Panc1 (cell line): ENCODE results near the gene SPHK2. TPM values are rescaled to one million over a fixed set of nuclear protein-coding genes. Genes with fewer than 3 reads are reported as not detected.

Experiments used
- ATAC-seq: fragments of 200-7000 bp; cut with Tn5 transposase; 2 replicates; pipeline ENCODE4 v1.9.1; 2020; ENCODE audit warnings: mild to moderate bottlenecking, moderate library complexity
- BruUV-seq: library from RNA; stranded (reverse); fragments of 400-500 nt; replicated peaks from 2 replicates; lab custom pipeline; 2021; lab: Mats Ljungman, UMichigan
- CTCF ChIA-PET: fragments of 300-600 bp; sonication (Branson Sonifier 250); formaldehyde crosslinking; loops from one replicate; lab custom pipeline; 2022; ENCODE audit warnings: antibody characterized with exemption; lab: Charles Lee
- POLR2A ChIA-PET: fragments of 300-600 bp; sonication (Branson Sonifier 250); formaldehyde crosslinking; loops from one replicate; lab custom pipeline; 2022; ENCODE audit warnings: antibody characterized with exemption; lab: Charles Lee
- DNase-seq: peaks from one replicate; pipeline ENCODE4 v3.0.0-alpha.2; 2010; ENCODE audit warnings: low read depth, low spot score
- H3K27ac ChIP-seq: 2 replicates; pipeline ENCODE4 v1.5.1; 2011; ENCODE audit warnings: mild to moderate bottlenecking, low read length, inconsistent platforms
- H3K27me3 ChIP-seq: fragments of 200-500 bp; sonication (Bioruptor generic); 2 replicates; pipeline ENCODE4 v1.6.0; 2014; ENCODE audit warnings: low read length, inconsistent platforms; ENCODE audit not compliant: control insufficient read depth, insufficient read depth
- H3K36me3 ChIP-seq: fragments of 200-500 bp; sonication (Bioruptor generic); 2 replicates; pipeline ENCODE4 v1.5.1; 2014; ENCODE audit warnings: inconsistent platforms, mild to moderate bottlenecking, low read length, moderate library complexity; ENCODE audit not compliant: control insufficient read depth, insufficient read depth
- H3K4me1 ChIP-seq: 2 replicates; pipeline ENCODE4 v1.5.1; 2011; ENCODE audit warnings: inconsistent platforms, mild to moderate bottlenecking, low read length, moderate library complexity; ENCODE audit not compliant: control insufficient read depth, insufficient read depth
- H3K4me3 ChIP-seq, 2 experiments: 2 replicates each; pipeline ENCODE4 v1.5.1; 2011 to 2012; ENCODE audit warnings: low read depth in 2 of 2, low read length in 2 of 2, mild to moderate bottlenecking in 2 of 2, inconsistent platforms in 1 of 2, moderate library complexity in 1 of 2
- H3K9me3 ChIP-seq: fragments of 200-500 bp; sonication (Bioruptor generic); 2 replicates; pipeline ENCODE4 v1.5.1; 2014; ENCODE audit warnings: low read depth, mild to moderate bottlenecking, inconsistent platforms, low read length, moderate library complexity; ENCODE audit not compliant: control insufficient read depth, insufficient read depth
- POLR2AphosphoS5 ChIP-seq: IDR thresholded peaks from 2 replicates; pipeline ENCODE4 v1.6.1; 2012; ENCODE audit warnings: mild to moderate bottlenecking, low read depth, low read length, moderate library complexity
- SIN3A ChIP-seq: IDR thresholded peaks from 2 replicates; pipeline ENCODE4 v1.6.1; 2012; ENCODE audit warnings: low read depth, mild to moderate bottlenecking, low read length, moderate library complexity, borderline replicate concordance; ENCODE audit not compliant: insufficient read depth
- TCF7L2 ChIP-seq: IDR thresholded peaks from 2 replicates; pipeline ENCODE4 v1.6.1; 2011; ENCODE audit warnings: mild to moderate bottlenecking, low read depth, low read length, inconsistent platforms
- in situ Hi-C: cut with HindIII; loops from 2 replicates; pipeline ENCODE4 v1.10.0; 2016; ENCODE audit warnings: low sequenced_read_pairs, low pct_unique_long_range_greater_than_20kb
- intact Hi-C: fragments of 100-400 bp; cut with micrococcal nuclease; formaldehyde crosslinking; loops from one replicate; pipeline ENCODE4 v1.10.0; 2022; ENCODE audit not compliant: unreplicated experiment
- total RNA-seq: library from RNA; stranded (reverse); gene quantifications from one replicate; pipeline ENCODE4 v1.2.1, GENCODE V29; 2021; ENCODE audit not compliant: unreplicated experiment
- TF ChIP-seq, protein P1 (sequence below): fragments of 450-650 bp; IDR thresholded peaks from 2 replicates; pipeline ENCODE4 v1.5.1; 2017; ENCODE audit warnings: mild to moderate bottlenecking
- TF ChIP-seq, protein P2 (sequence below), 2 experiments: IDR thresholded peaks; 2 replicates each; pipeline ENCODE4 v1.6.1; 2011 to 2012; ENCODE audit warnings: low read depth in 2 of 2, control low read depth in 1 of 2, low read length in 1 of 2, mild to moderate bottlenecking in 1 of 2, moderate library complexity in 1 of 2; ENCODE audit not compliant: insufficient read depth in 1 of 2

SPHK2 gene
- total RNA-seq, 1 experiment from 2014 or later = 19.5 TPM

DNA sequence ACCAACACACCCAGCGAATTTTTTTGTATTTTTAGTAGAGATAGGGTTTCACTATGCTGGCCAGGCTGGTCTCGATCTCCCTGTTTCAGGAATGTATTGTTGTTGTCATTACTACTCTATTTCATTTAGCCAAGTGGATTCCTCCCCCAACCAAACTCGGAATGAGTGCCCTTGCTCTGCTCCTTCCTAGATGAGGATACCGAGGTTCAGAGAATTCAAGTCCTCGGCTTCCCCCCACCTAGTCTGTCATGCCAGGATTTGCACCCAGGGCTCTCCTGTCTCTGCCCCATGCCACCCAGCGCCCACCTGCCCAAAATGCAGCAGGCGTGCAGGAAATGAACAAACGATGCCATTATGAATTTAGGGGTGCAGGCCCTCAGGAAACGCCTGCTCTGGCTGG, 16.3 kb upstream of the SPHK2 start:
- Histone ChIP-seq H3K9me3 (no peaks in the 10 kb centered on the region), H3K27ac (no peak overlapping the region), H3K4me3 (no peak overlapping the region), H3K27me3 (no peaks in the 10 kb centered on the region), H3K4me1 (no peaks in the 10 kb centered on the region), H3K36me3 (no peaks in the 10 kb centered on the region)
- ATAC-seq = no peak
- BruUV-seq = no TSS peak
- CTCF ChIA-PET = no interaction called here
- POLR2A ChIA-PET = no interaction called here
- TF ChIP-seq TCF7L2 (no peak), POLR2AphosphoS5 (no peak), SIN3A (no peak)
- TF ChIP-seq, protein P1, sequence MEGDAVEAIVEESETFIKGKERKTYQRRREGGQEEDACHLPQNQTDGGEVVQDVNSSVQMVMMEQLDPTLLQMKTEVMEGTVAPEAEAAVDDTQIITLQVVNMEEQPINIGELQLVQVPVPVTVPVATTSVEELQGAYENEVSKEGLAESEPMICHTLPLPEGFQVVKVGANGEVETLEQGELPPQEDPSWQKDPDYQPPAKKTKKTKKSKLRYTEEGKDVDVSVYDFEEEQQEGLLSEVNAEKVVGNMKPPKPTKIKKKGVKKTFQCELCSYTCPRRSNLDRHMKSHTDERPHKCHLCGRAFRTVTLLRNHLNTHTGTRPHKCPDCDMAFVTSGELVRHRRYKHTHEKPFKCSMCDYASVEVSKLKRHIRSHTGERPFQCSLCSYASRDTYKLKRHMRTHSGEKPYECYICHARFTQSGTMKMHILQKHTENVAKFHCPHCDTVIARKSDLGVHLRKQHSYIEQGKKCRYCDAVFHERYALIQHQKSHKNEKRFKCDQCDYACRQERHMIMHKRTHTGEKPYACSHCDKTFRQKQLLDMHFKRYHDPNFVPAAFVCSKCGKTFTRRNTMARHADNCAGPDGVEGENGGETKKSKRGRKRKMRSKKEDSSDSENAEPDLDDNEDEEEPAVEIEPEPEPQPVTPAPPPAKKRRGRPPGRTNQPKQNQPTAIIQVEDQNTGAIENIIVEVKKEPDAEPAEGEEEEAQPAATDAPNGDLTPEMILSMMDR = no peak
- TF ChIP-seq, protein P2, sequence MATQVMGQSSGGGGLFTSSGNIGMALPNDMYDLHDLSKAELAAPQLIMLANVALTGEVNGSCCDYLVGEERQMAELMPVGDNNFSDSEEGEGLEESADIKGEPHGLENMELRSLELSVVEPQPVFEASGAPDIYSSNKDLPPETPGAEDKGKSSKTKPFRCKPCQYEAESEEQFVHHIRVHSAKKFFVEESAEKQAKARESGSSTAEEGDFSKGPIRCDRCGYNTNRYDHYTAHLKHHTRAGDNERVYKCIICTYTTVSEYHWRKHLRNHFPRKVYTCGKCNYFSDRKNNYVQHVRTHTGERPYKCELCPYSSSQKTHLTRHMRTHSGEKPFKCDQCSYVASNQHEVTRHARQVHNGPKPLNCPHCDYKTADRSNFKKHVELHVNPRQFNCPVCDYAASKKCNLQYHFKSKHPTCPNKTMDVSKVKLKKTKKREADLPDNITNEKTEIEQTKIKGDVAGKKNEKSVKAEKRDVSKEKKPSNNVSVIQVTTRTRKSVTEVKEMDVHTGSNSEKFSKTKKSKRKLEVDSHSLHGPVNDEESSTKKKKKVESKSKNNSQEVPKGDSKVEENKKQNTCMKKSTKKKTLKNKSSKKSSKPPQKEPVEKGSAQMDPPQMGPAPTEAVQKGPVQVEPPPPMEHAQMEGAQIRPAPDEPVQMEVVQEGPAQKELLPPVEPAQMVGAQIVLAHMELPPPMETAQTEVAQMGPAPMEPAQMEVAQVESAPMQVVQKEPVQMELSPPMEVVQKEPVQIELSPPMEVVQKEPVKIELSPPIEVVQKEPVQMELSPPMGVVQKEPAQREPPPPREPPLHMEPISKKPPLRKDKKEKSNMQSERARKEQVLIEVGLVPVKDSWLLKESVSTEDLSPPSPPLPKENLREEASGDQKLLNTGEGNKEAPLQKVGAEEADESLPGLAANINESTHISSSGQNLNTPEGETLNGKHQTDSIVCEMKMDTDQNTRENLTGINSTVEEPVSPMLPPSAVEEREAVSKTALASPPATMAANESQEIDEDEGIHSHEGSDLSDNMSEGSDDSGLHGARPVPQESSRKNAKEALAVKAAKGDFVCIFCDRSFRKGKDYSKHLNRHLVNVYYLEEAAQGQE (IDR thresholded peaks at IDR 0.05; ENCODE audit: insufficient read depth in 1 of 2, low read depth in 2 of 2, low read length in 1 of 2) = no peak
- in situ Hi-C loops (no loop called here), intact Hi-C loops (no loop called here)
- DNase-seq = no peak

DNA sequence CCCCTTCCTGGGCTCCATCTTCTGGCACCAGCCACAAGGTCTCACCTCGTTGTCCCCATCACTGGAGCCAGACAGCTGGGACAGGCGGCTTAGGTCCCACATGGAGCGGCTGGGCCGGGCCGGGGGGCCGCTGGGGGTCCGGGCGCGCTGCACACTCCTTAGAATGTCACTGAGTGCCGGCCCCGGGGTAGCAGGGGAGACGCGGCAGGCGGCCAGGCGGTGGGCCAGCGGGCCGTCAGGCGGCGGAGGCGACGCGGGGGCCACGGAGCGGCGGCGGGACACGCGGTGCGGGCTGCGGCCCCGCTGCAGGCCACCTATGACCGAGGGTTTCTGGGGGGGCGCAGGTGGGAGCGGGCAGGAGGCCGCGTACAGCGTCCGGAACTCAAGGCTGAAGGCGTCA, 15.9 kb upstream of the SPHK2 start:
- intact Hi-C loops = no loop called here
- no peak for TF ChIP-seq TCF7L2
- TF ChIP-seq, protein P1 = no peak
- TF ChIP-seq, protein P2 (IDR thresholded peaks at IDR 0.05; ENCODE audit: insufficient read depth in 1 of 2, low read depth in 2 of 2, low read length in 1 of 2) = no peak
- TF ChIP-seq SIN3A = no peak
- no peak for TF ChIP-seq POLR2AphosphoS5
- Histone ChIP-seq H3K4me1 (no peaks in the 10 kb centered on the region), H3K9me3 (no peaks in the 10 kb centered on the region), H3K27ac (no peak overlapping the region), H3K27me3 (no peaks in the 10 kb centered on the region), H3K4me3 (no peak overlapping the region), H3K36me3 (no peaks in the 10 kb centered on the region)
- CTCF ChIA-PET = no interaction called here
- POLR2A ChIA-PET = no interaction called here
- no peak for DNase-seq
- in situ Hi-C loops = no loop called here
- no peak for ATAC-seq
- no TSS peak for BruUV-seq
